Myocyte (in vitro differentiated cells): Measurements from ENCODE around the gene SSU72. TPM values are rescaled to one million over a fixed set of nuclear protein-coding genes. Genes with fewer than 3 reads are reported as not detected.

ENCODE experiments used
- DNase-seq: peaks from one replicate; pipeline ENCODE4 v3.0.0-alpha.2; 2012; ENCODE audit warnings: low read depth
- polyA plus RNA-seq: library from polyadenylated mRNA; unstranded; fragments of >200 nt; gene quantifications from one replicate; pipeline ENCODE4 v1.2.1, GENCODE V29; 2012; ENCODE audit warnings: missing spikeins
- total RNA-seq: library from RNA; depleted of rRNA; stranded (reverse); fragments of >200 nt; gene quantifications from 2 replicates; pipeline ENCODE4 v1.2.3, GENCODE V29; 2014

The SSU72 gene
- total RNA-seq: 97.7 and 108 TPM in 2 replicates
- polyA plus RNA-seq: 126 TPM

- DNase-seq: peak; percentile 93
Measured at GRCh38 chr1:1574721-1575537, at the start of gene SSU72. Gene SSU72 (minus strand): TSS chr1:1574863. CDS start chr1:1574557, 306 bp downstream.

GRCh38 chr1:1623631-1624442, 49.2 kb upstream of the SSU72 start:
- no peak for DNase-seq

GRCh38 chr1:1623181-1623630, 48.5 kb upstream of the SSU72 start:
- DNase-seq: no peak

GRCh38 chr1:1622788-1623094, 48.1 kb upstream of the SSU72 start:
- DNase-seq: no peak

GRCh38 chr1:1622010-1622787, 47.5 kb upstream of the SSU72 start:
- DNase-seq: no peak

GRCh38 chr1:1621173-1622009, 46.7 kb upstream of the SSU72 start:
- DNase-seq: no peak

GRCh38 chr1:1620433-1621139, 45.9 kb upstream of the SSU72 start:
- no peak for DNase-seq

GRCh38 chr1:1619917-1620361, 45.3 kb upstream of the SSU72 start:
- DNase-seq: peak; percentile 47

GRCh38 chr1:1618396-1619068, 43.9 kb upstream of the SSU72 start:
- DNase-seq: no peak

GRCh38 chr1:1617925-1618324, 43.3 kb upstream of the SSU72 start:
- DNase-seq: no peak

- DNase-seq: no peak
Measured at GRCh38 chr1:1617516-1617915, 42.9 kb upstream of the SSU72 start.

- DNase-seq: no peak
Measured at GRCh38 chr1:1616838-1617237, 42.2 kb upstream of the SSU72 start.

- peak; percentile 35 for DNase-seq
Measured at GRCh38 chr1:1616045-1616790, 41.6 kb upstream of the SSU72 start.

- peak; percentile 96 for DNase-seq
Measured at GRCh38 chr1:1615256-1616044, 40.8 kb upstream of the SSU72 start, which contains the start of gene MIB2. Gene MIB2 (plus strand): TSS chr1:1615500. CDS start chr1:1623453, 7,953 bp downstream.

GRCh38 chr1:1614954-1615255, 40.2 kb upstream of the SSU72 start:
- no peak for DNase-seq

- peak; percentile 9 for DNase-seq
Measured at GRCh38 chr1:1614204-1614953, 39.7 kb upstream of the SSU72 start.

- DNase-seq: no peak
Measured at GRCh38 chr1:1613509-1614082, 38.9 kb upstream of the SSU72 start.
